Measurements from ENCODE around the gene NFIA. TPM values are rescaled to one million over a fixed set of nuclear protein-coding genes. Genes with fewer than 3 reads are reported as not detected.

NFIA gene
- total RNA-seq, 1 experiment from 2014 or later: 12.7 TPM

GRCh38 chr1:61391730-61392129 lies 309.4 kb downstream of the NFIA start:
- Histone ChIP-seq H3F3A (ENCODE audit: low read length, unreplicated experiment) (no peaks in the 10 kb centered on the region), H2AFZ (ENCODE audit: low read length) (no peak overlapping the region), H4K20me1 (ENCODE audit: low read length) (no peaks in the 10 kb centered on the region), H3K27me3 (ENCODE audit: low read length) (no peaks in the 10 kb centered on the region), H3K9ac (ENCODE audit: low read length) (no peak overlapping the region), H3K4me2 (ENCODE audit: low read length) (no peak overlapping the region), H3K9me2 (replicated peaks; ENCODE audit: low read length) (no peaks in the 10 kb centered on the region), H3K4me3 (ENCODE audit: low read length) (no peak overlapping the region), H3K79me2 (ENCODE audit: low read length) (no peaks in the 10 kb centered on the region), H3K9me3 (ENCODE audit: low read length) (no peaks in the 10 kb centered on the region), H3K36me3 (ENCODE audit: low read depth, low read length) (no peaks in the 10 kb centered on the region), H3K27ac (ENCODE audit: low read length) (no peak overlapping the region), H3K4me1 (ENCODE audit: insufficient read depth, low read length) (no peaks in the 10 kb centered on the region)
- ChIA-PET CTCF (no interaction called here), POLR2A (ENCODE audit: unreplicated experiment) (no interaction called here)
- ATAC-seq: no peak
- DNase-seq: no peak
- no peak for TF ChIP-seq EZH2phosphoT487 (IDR thresholded peaks at IDR 0.05; ENCODE audit: borderline replicate concordance, low read length)
- no peak for TF ChIP-seq EZH2 (IDR thresholded peaks at IDR 0.05; ENCODE audit: low read length, unreplicated experiment)
- no peak for TF ChIP-seq CTCF (conservative IDR thresholded peaks at IDR 0.05; ENCODE audit: low read depth, low read length)
- intact Hi-C loops (cut with micrococcal nuclease): no loop called here
- no TSS peak for BruUV-seq (replicated peaks)

GRCh38 chr1:61392409-61393242 lies 310.3 kb downstream of the NFIA start:
- BruUV-seq (replicated peaks): no TSS peak
- CTCF ChIA-PET: no interaction called here

More at GRCh38 chr1:61392409-61393242, 310.3 kb downstream of the NFIA start:
- no peaks in the 10 kb centered on the region for H3K9me3 ChIP-seq (ENCODE audit: low read length)
- no peak overlapping the region for H3K9ac ChIP-seq (ENCODE audit: low read length)
- ATAC-seq: no peak
- TF ChIP-seq CTCF (conservative IDR thresholded peaks at IDR 0.05; ENCODE audit: low read depth, low read length) (no peak), EZH2phosphoT487 (IDR thresholded peaks at IDR 0.05; ENCODE audit: borderline replicate concordance, low read length) (no peak), EZH2 (IDR thresholded peaks at IDR 0.05; ENCODE audit: low read length, unreplicated experiment) (no peak)
- no peaks in the 10 kb centered on the region for H3F3A ChIP-seq (ENCODE audit: low read length, unreplicated experiment)
- H2AFZ ChIP-seq (ENCODE audit: low read length): no peak overlapping the region
- H3K36me3 ChIP-seq (ENCODE audit: low read depth, low read length): no peaks in the 10 kb centered on the region
- no peaks in the 10 kb centered on the region for H3K4me1 ChIP-seq (ENCODE audit: insufficient read depth, low read length)
- H3K27ac ChIP-seq (ENCODE audit: low read length): no peak overlapping the region
- H4K20me1 ChIP-seq (ENCODE audit: low read length): no peaks in the 10 kb centered on the region
- no peaks in the 10 kb centered on the region for H3K79me2 ChIP-seq (ENCODE audit: low read length)
- no peak overlapping the region for H3K4me3 ChIP-seq (ENCODE audit: low read length)
- no peak for DNase-seq
- H3K4me2 ChIP-seq (ENCODE audit: low read length): no peak overlapping the region
- POLR2A ChIA-PET (ENCODE audit: unreplicated experiment): no interaction called here
- intact Hi-C loops (cut with micrococcal nuclease): no loop called here
- H3K9me2 ChIP-seq (replicated peaks; ENCODE audit: low read length): no peaks in the 10 kb centered on the region
- H3K27me3 ChIP-seq (ENCODE audit: low read length): no peaks in the 10 kb centered on the region

Measured in PC-3 (cell line).